GM12878 (cell line): ENCODE data around the gene ATIC. TPM values are rescaled to one million over a fixed set of nuclear protein-coding genes. Genes with fewer than 3 reads are reported as not detected.
"Not testable (repeated sequence)": the region's sequence is repeated elsewhere in the genome, so short reads cannot be mapped to it uniquely, and the experiment has no call there.

Source experiments
- ATAC-seq: fragments of 200-7000 bp; cut with Tn5 transposase; 3 replicates; pipeline ENCODE4 v1.9.1; 2020; ENCODE audit warnings: mild to moderate bottlenecking, moderate library complexity
- BruUV-seq: library from RNA; stranded (reverse); fragments of 400-500 nt; replicated peaks from 2 replicates; lab custom pipeline; 2021; lab: Mats Ljungman, UMichigan
- CTCF ChIA-PET: fragments of 300-600 bp; sonication (Branson Sonifier 250); formaldehyde crosslinking; extraction: SDS; loops from one replicate; lab custom pipeline; 2021; ENCODE audit warnings: inconsistent platforms; lab: Yijun Ruan, JAX
- POLR2A ChIA-PET: fragments of 350-600 bp; formaldehyde crosslinking; extraction: SDS; loops from one replicate; lab custom pipeline; 2021; ENCODE audit warnings: inconsistent platforms; lab: Charles Lee
- RAD21 ChIA-PET: fragments of 300-600 bp; sonication (Branson Sonifier 250); formaldehyde crosslinking; loops from one replicate; lab custom pipeline; 2023; ENCODE audit warnings: antibody characterized with exemption; ENCODE audit not compliant: unreplicated experiment; lab: Charles Lee
- SMC1A ChIA-PET: fragments of 300-600 bp; sonication (Branson Sonifier 250); formaldehyde crosslinking; loops from one replicate; lab custom pipeline; 2023; ENCODE audit not compliant: unreplicated experiment, uncharacterized antibody; lab: Charles Lee
- DNase-seq: peaks from one replicate; pipeline ENCODE4 v3.0.0-alpha.2; 2011; ENCODE audit warnings: low read depth, low spot score
- FAIRE-seq: peaks from 3 replicates; lab custom pipeline; 2011; peaks lifted over from hg19 to GRCh38; lab: Jason Lieb, UNC
- H2AFZ ChIP-seq: 2 replicates; pipeline ENCODE4 v1.6.0; 2011; ENCODE audit warnings: low read depth, low read length, control low read depth; ENCODE audit not compliant: control insufficient read depth
- H3K27ac ChIP-seq: 2 replicates; pipeline ENCODE4 v1.5.1; 2011; ENCODE audit warnings: control low read depth; ENCODE audit not compliant: control insufficient read depth, insufficient read depth
- H3K27me3 ChIP-seq, 2 experiments: replicated peaks in 1 of 2; 2 replicates each; pipeline versions ENCODE4 v1.6.0 to v1.6.1; 2011; ENCODE audit warnings: low read length in 1 of 2; ENCODE audit not compliant: control insufficient read depth in 2 of 2, insufficient read depth in 2 of 2
- H3K36me3 ChIP-seq, 2 experiments: 2 replicates each; pipeline ENCODE4 v1.5.1; 2011; ENCODE audit warnings: low read length in 1 of 2; ENCODE audit not compliant: control insufficient read depth in 2 of 2, insufficient read depth in 2 of 2
- H3K4me1 ChIP-seq: 2 replicates; pipeline ENCODE4 v1.6.1; 2011; ENCODE audit warnings: mild to moderate bottlenecking, low read length, moderate library complexity, mixed read lengths; ENCODE audit not compliant: control insufficient read depth, insufficient read depth
- H3K4me2 ChIP-seq: 2 replicates; pipeline ENCODE4 v1.6.0; 2011; ENCODE audit warnings: control low read depth; ENCODE audit not compliant: control insufficient read depth, insufficient read depth
- H3K4me3 ChIP-seq: fragments of 200-600 bp; sonication (generic); 2 replicates; pipeline ENCODE4 v1.5.1; 2016
- H3K79me2 ChIP-seq: 2 replicates; pipeline ENCODE4 v1.6.0; 2011; ENCODE audit warnings: low read length; ENCODE audit not compliant: control insufficient read depth, insufficient read depth
- H3K9ac ChIP-seq: 2 replicates; pipeline ENCODE4 v1.8.0; 2011; ENCODE audit warnings: low read length, control low read depth, mixed read lengths; ENCODE audit not compliant: control insufficient read depth, insufficient read depth
- H3K9me3 ChIP-seq: replicated peaks from 3 replicates; pipeline ENCODE4 v1.5.1; 2011; ENCODE audit warnings: mild to moderate bottlenecking, low read length; ENCODE audit not compliant: control insufficient read depth, insufficient read depth
- H4K20me1 ChIP-seq: 2 replicates; pipeline ENCODE4 v1.6.0; 2011; ENCODE audit not compliant: control insufficient read depth, insufficient read depth
- CHD4 ChIP-seq: fragments of 200-600 bp; sonication (generic); IDR thresholded peaks from 2 replicates; pipeline ENCODE4 v1.6.1; 2016; ENCODE audit warnings: mild to moderate bottlenecking
- ESRRA ChIP-seq: IDR thresholded peaks from 2 replicates; pipeline ENCODE4 v1.6.1; 2012; ENCODE audit warnings: mild to moderate bottlenecking, low read length, improper control_type of control experiment
- KDM1A ChIP-seq: fragments of 200-600 bp; sonication (generic); IDR thresholded peaks from 2 replicates; pipeline ENCODE4 v1.6.1; 2016; ENCODE audit warnings: borderline replicate concordance
- NR2F1 ChIP-seq: fragments of 450-650 bp; conservative IDR thresholded peaks from 2 replicates; pipeline ENCODE4 v1.6.1; 2017; ENCODE audit warnings: mild to moderate bottlenecking
- PAX8 ChIP-seq: fragments of 450-650 bp; IDR thresholded peaks from 2 replicates; pipeline ENCODE4 v1.6.1; 2017; ENCODE audit warnings: mild to moderate bottlenecking, moderate library complexity
- SREBF2 ChIP-seq: IDR thresholded peaks from 2 replicates; pipeline ENCODE4 v1.6.1; 2012; ENCODE audit warnings: mild to moderate bottlenecking, low read length
- TCF12 ChIP-seq: IDR thresholded peaks from 2 replicates; pipeline ENCODE4 v1.6.1; 2011; ENCODE audit warnings: low read depth, mild to moderate bottlenecking, low read length
- TCF3 ChIP-seq: IDR thresholded peaks from 2 replicates; pipeline ENCODE4 v1.6.1; 2012; ENCODE audit warnings: low read depth, mild to moderate bottlenecking, low read length, borderline replicate concordance; ENCODE audit not compliant: insufficient read depth
- WRNIP1 ChIP-seq: IDR thresholded peaks from 2 replicates; pipeline ENCODE4 v1.6.1; 2011; ENCODE audit warnings: low read depth, low read length, improper control_type of control experiment, borderline replicate concordance
- whole genome bisulfite sequencing: methylation state at CpG from one replicate; pipeline ENCODE4 v1.1.6; 2016; ENCODE audit warnings: low lambda C conversion rate; ENCODE audit not compliant: insufficient replicate concordance, insufficient coverage; ENCODE audit errors: missing lambda C conversion rate; 5-methylcytosine and 5-hydroxymethylcytosine counted together
- in situ Hi-C: fragments of 300-500 bp; cut with MboI; formaldehyde crosslinking; loops from 9 replicates; pipeline ENCODE4 v1.14.3; 2018; ENCODE audit warnings: mixed read lengths
- intact Hi-C: fragments of 100-400 bp; cut with micrococcal nuclease; formaldehyde crosslinking; loops from one replicate; pipeline ENCODE4 v1.14.2; 2022; ENCODE audit not compliant: unreplicated experiment
- polyA plus RNA-seq, 11 experiments: library from polyadenylated mRNA; depleted of rRNA in 4 of 11; unstranded in 6 of 11; stranded (reverse) in 5 of 11; fragments of >200 nt; fragmentation: Nextera tagmentation in 4 of 11; fragmentation: Illumina TruSeq in 1 of 11; extraction: Ambion mirVana in 4 of 11; extraction: Trizol in 1 of 11; gene quantifications; 1 replicate in 1 of 11; 2 replicates in 10 of 11; pipeline versions ENCODE4 v1.2.1 to v1.2.3, GENCODE V29; 2011 to 2016; ENCODE audit warnings: inconsistent platforms in 2 of 11, missing spikeins in 2 of 11, low read depth in 1 of 11
- total RNA-seq, 4 experiments: library from RNA; depleted of rRNA in 3 of 4; stranded (reverse); fragments of >200 nt in 3 of 4; fragmentation: Illumina TruSeq in 1 of 4; extraction: Trizol in 1 of 4; gene quantifications; 2 replicates each; pipeline versions ENCODE4 v1.2.1 to v1.2.3, GENCODE V29; 2013 to 2021

The ATIC gene
- total and polyA plus RNA-seq, 10 of the 15 experiments (the other 5 are each of a cell fraction or from before 2014, with no cell fraction given): 45.1 to 518 (median 306) TPM

- H3K27ac ChIP-seq, ATAC-seq, H3K4me1 ChIP-seq, RAD21 ChIA-PET, DNase-seq, H3K27me3 ChIP-seq, POLR2A ChIA-PET, H4K20me1 ChIP-seq, H3K9ac ChIP-seq, H2AFZ ChIP-seq, H3K36me3 ChIP-seq, CTCF ChIA-PET, intact Hi-C loops, FAIRE-seq, H3K79me2 ChIP-seq, H3K4me2 ChIP-seq, BruUV-seq, H3K9me3 ChIP-seq, H3K4me3 ChIP-seq, in situ Hi-C loops: not testable (repeated sequence)
- SMC1A ChIA-PET: interaction anchor here (1.3 to 1.6 kb wide), 2 partner anchors 9 to 14 kb away, joined by 3 to 5 read pairs; no protein-coding TSS in a partner anchor
- 96% methylated on average over 3 of the region's 3 CpGs for WGBS
Measured at GRCh38 chr2:215360059-215360458, 48.2 kb downstream of the ATIC start.

- ChIA-PET SMC1A (interaction anchor here (1.6 kb wide), 1 partner anchor 8 kb away, joined by 3 read pairs; no protein-coding TSS in a partner anchor), CTCF (no interaction called here)
- no peak for TF ChIP-seq PAX8
- TF ChIP-seq WRNIP1: no peak
- no peak for TF ChIP-seq SREBF2
- no peak for TF ChIP-seq ESRRA
- TF ChIP-seq CHD4: no peak
- TF ChIP-seq KDM1A: no peak
- TF ChIP-seq TCF12: no peak
- no peak for TF ChIP-seq TCF3
- no peak for TF ChIP-seq NR2F1
- TF ChIP-seq, all 136 proteins: peak for 0
- Histone ChIP-seq H3K27me3 (no peaks in the 10 kb centered on the region), H3K4me2 (no peak overlapping the region), H4K20me1 (no peaks in the 10 kb centered on the region), H3K9ac (no peak overlapping the region), H3K79me2 (no peaks in the 10 kb centered on the region), H3K9me3 (no peaks in the 10 kb centered on the region), H3K27ac (no peak overlapping the region), H3K4me1 (0 out of 2 replicates have a peak, but pooled peaks cover 3% of the 10 kb centered on the region), H3K4me3 (no peak overlapping the region), H2AFZ (no peak overlapping the region), H3K36me3 (peaks cover 0 to 11% of the 10 kb centered on the region in 2 experiments; a peak in 3 of 4 replicates)
- no peak for ATAC-seq
- intact Hi-C loops (no loop called here), in situ Hi-C loops (no loop called here)
- POLR2A ChIA-PET: no interaction called here
- BruUV-seq: no TSS peak
- no peak for FAIRE-seq
- WGBS: 94% methylated on average over 2 of the region's 2 CpGs
- DNase-seq: no peak
- RAD21 ChIA-PET: no interaction called here
Measured at GRCh38 chr2:215360596-215360995, 48.7 kb downstream of the ATIC start.
